Activated T-cell treated with anti-CD3 and anti-CD28 coated beads, Interleukin-2, amount 50 U/mL, for 48 hours (primary cell): ENCODE results near the gene BLCAP.

Experiments used
- DNase-seq, 2 experiments: peaks; one replicate each; pipeline ENCODE4 v3.0.0-alpha.2; 2020

BLCAP gene

DNA sequence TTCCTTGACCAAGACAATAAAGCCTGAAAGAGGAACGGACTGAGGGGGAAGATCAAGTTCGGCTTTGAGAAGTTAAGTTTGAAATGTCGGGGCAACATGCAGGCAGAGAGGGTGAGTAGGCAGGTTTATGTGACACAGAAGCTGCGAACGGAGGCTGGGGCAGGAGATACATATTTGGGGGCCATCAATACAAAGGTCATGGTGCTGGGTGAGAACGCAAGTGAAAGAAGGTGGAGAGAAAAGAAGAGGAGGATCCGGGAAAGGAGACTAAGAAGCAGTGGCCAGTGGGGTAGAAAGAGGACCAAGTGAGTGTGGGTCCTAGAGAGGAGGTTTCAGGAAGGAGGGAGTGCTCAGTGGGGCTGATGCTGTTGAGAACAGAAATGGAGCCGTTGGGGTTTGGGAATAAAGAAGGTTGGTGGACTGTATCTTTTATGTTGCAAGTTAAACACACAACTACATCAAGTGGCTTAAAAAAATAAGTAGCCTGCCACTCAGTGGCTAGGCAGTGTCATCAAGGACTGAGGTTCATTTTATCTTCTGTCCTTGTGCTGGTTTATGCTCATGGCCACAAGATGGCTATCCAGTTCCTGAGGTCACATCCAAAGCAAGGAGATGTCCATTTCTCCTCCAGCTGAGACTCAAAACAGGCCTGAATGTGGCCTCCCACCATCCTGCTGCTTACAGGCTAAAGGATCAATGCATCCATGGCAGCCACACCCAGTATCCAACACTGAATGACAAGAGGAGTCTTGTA is 1.7 kb upstream of the BLCAP start:
- peak in 1 of 2 experiments; percentile 10 for DNase-seq

DNA sequence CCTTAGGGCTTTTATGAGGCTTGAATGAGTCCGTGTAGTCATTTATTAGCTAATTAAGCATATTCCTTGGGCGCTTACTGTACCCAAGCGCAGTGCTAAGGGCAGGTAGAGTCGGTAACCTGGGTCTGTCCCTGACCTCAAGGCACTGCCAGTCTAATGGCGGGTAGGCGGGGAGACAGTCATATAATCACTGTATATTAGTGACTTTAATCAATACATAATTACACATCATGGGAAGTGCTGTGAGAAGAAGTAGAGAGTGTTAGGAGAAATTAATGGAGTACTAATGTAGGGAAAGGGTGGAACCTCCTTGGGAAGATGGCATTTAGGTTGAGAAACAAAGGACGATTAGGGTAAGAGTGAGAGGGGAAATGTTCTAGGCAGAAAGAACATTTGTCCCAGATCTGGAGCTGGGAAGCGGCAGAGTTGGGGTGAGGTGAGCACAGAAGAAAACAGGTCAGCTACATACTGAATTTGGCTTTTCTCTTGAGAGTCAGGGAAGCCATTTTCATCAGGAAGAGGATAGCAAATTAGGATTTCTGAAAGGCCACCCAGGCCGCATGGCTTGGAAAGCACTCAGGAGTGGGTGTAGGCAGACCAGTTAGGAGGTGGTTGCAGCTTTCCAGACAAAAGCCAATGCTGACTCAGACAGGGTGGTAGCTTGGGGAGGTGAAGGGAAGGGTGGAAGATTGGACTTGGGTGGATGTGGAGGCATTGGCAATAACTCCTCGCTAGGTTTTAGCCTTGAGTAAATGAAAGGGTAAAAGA is 954 bp upstream of the BLCAP start:
- DNase-seq, result no peak

DNA sequence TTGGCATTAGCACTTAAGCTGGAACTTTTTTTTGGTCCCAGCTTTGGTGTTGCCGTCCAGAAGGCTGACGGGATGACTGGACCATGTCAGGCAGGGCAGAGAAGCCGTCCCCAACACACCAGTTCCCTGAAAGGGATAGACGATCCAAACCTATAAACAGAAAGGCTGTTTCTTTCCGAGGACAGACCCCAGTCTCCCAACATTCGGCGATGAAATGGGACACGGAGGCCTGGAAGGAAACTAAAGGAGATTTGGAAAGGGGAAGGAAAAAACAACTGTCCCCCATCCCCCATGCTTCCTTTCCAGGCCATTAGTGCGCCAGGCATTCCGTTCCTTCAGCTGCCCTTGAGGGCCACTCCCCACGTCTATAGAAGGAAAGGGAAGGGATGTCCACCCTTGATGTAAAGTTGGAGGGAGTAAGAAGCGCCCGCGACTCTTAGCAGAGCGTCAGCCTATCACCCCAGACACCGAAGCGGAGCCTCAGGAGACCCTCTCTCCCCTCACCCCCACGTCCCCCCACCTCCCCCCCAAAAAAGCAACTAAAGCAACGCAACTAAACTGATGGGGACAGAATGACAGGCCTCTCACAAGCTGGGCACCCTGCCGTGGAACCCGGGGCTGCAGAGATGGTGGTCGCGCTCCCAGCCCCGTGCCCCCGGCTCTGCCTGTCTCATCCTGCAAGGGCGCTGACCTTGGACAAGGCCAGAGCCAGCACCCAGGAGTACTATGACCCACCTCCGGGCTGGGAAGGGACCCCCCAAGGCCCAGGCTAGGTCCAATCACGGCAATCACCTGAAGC is 638 bp downstream of the BLCAP start:
- DNase-seq, result peak in 1 of 2 experiments; percentile 27

DNA sequence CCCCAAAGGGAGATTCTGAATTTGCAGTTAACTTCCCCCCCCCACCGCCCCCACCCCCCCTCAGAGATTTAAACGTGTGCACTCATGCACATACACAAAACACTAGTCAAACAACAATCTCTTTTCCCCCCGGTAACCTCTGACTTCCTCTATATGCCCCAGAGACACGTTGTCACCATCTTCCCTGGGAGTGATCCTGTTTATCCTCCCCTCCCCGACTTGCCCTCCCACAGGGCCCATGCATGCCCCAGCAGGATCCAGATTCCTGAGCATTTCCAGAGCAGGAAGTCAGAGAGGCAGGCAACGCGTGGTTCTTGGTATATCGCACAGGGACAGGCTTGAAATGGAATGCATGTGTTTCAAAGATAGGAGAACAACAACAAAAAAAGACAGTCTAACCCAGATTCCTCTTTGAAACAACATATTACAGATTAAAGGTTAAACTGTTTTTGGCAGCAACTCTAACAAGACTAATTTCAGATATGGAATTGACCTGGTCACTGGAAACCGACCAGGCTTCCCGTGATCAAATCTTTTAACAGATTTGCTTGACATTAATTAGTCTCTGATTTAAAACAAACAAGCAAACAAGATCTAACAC is 1.3 kb downstream of the BLCAP start:
- peak in 1 of 2 experiments; percentile 25 for DNase-seq

DNA sequence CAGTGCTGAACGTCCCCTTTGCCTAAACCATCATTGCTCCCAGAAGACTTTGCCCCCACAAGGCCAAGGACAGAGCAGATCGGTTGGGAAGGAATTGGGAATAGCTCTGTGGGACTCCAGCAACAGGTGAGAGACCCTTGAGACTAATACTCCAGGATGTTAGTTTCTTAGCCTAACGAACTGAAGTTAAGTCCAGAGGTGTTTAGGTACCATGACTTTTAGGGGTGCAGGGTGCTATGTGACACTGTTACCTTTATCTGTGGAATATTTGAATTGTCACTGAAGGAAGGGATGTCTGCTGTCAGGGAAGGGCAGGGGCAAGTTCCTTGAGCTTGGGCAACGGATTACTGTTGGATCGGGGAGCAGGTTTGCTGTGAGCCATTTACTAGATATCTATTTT is 1.9 kb downstream of the BLCAP start:
- DNase-seq, result no peak

DNA sequence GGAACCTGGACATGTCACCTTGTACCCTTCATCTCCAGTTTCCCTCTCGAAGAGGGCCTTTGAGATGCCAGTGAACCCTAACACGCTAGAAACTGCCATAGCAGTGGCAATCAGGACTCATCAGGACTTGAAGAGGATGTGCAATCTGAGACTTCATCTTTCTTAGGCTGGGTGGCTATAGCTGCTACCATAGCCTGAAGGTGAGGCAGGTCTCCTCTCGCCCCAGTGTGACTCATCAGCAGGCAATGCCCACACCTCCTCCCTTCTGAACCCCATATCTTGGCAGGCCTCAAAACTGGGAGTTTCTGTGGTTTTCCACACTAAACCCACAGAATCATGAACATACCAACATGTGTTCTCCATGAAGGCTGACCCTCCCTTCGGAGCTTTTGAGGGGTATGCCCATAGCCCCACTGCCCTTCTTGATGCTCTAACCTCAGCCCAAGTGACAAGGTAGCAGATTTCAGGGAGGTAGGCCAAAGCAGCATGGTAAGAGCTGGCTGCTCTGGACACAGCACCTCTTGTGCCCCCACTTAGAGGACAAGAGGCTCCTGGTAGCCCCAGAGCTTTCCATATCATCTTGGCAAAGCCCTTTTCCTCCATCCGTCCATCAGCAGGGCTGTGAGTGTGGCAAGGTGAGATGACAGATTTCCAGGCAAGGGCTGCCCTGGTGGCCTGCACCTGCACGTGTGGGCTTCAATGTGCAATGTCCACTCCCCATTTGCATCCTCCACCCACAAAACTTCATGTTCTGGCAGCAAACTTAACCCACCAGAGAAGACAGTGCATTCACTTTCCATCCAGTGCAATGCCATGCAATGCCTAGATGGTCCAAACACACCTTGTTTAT is 2.6 kb downstream of the BLCAP start:
- DNase-seq, result peak; percentile 47 to 52

DNA sequence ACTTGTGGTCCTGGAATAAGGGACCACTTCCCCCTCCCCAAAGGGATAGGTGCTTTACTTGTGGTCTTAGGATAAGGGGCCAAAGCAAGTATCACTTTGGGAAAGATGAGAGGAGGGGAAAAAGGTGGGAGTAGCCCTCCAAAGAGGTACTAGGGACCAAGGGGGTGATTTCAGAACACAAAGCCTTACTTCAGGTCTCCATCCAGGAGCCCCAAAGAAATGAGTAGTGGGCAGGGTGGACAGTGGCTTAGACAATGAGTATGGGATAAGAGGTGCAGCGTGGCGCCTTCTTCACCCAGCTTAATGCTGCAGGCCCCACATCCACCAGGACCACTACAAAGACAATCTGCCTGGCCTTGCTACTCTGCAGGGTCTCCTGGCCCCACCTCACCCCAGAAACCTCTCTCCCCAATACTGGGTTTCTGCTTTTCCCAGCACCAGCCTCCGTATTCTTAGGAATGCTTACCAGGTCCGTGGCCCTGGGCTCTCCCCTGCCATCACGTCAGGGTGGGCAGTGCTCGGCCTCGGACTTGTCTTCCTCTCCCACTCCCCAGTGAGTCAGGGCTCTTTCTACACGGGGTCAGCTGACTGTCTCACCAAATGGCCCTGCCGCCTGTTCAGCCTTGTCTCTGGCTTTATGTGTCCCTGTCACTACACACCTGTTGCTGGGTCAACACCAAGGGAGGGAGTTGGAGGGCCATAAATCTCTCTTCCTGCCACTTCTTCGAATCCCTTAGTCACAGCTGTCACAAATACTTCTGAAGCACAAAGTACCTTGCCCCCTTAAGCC is 3.6 kb downstream of the BLCAP start:
- DNase-seq, result no peak

DNA sequence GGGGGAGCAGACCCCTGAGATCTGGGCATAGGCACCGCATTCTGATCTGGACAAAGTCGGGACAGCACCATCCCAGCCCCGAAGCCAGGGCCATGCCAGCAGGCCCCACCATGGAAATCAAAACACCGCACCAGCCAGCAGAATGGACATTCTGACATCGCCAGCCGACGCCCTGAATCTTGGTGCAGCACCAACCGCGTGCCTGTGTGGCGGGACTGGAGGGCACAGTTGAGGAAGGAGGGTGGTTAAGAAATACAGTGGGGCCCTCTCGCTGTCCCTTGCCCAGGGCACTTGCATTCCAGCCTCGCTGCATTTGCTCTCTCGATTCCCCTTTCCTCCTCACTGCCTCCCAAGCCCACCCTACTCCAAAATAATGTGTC is 4.7 kb downstream of the BLCAP start:
- no peak for DNase-seq

DNA sequence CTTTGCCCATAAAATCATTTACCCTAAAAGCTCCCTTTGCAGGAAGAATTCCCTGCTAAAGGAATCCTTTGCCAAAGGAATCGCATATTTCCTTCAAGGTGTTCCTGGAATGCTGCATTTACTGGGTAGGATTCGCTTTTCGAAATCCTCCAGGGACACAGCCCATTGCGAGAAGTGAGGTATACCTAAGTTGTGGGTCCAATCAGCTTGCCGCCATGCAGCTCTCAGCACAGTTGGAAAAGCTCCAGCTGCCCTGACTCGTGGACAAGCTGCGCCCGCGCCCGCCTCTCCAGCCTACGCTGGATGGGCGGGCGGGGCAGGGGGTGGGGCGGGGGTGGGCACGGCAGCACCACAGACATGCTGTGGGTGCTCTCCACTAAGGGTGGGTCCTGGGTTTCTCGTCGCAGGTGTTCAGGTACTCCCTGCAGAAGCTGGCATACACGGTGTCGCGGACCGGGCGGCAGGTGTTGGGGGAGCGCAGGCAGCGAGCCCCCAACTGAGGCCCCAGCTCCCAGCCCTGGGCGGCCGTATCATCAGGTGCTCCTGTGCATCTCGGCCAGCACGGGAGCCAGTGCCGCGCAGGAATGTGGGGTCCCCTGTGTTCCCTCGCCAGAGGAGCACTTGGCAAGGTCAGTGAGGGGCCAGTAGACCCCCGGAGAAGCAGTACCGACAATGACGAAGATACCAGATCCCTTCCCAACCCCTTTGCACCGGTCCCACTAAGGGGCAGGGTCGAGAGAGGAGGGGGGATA is 5.2 kb downstream of the BLCAP start:
- no peak for DNase-seq

DNA sequence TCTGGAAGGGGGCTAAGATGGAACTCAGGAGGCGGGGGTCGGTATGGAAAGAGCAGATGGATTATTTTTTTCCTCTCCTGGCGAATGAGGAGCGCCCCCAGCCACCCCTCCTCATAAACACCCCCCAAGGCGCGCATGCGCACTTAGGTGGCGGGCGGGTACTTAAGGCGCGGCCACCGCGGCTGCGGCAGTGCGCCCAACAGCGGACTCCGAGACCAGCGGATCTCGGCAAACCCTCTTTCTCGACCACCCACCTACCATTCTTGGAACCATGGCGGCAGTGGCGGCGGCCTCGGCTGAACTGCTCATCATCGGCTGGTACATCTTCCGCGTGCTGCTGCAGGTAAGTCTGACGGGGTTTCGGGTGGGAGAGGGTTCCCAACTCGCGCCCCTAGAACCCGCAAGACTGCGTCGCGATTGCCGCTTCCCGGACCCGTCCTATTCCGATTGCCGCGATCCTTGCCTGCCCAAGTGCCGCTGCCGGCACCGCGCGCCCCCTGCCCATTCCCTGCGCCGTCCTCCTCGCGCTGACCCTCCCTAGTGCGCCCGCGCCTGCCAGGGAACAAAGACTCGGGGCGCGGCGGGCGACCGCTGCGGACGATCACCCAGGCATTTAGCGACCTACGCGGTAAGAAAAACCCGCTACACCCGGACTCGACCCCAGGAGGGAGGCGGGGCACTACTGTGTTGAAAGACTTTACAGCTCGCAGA is 6.5 kb downstream of the BLCAP start, which contains the start of gene NNAT:
Gene NNAT (plus strand): TSS at position 190 of the 711 bp plus-strand sequence. CDS start 82 bp downstream, at position 272.
- DNase-seq, result peak; percentile 34 to 45

DNA sequence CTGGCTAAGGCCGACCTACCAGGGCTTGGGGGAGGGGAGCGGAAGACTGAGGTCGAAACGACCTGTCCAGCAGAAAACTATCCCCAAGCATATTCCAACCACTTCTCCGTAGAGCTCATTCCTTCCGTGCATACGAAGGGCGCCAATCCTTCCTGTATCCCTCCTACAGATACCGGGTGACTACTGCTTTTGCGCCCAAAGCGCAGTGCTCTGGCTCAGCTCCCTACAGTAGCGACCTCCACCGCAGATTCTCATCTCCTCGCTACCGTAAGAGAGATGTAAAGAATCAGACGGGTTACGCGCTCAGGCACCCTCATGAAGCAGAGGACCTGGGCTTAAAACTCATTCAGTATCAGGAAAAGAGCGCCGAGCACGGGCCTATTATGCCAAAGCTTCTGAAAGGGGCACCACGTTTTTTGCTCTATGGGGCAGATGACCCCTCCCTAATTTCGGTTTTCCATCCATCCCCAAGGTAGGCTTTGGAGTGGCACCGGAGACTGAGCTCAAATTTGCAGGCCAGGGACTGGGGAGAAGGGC is 7.2 kb downstream of the BLCAP start:
- peak in 1 of 2 experiments; percentile 27 for DNase-seq

DNA sequence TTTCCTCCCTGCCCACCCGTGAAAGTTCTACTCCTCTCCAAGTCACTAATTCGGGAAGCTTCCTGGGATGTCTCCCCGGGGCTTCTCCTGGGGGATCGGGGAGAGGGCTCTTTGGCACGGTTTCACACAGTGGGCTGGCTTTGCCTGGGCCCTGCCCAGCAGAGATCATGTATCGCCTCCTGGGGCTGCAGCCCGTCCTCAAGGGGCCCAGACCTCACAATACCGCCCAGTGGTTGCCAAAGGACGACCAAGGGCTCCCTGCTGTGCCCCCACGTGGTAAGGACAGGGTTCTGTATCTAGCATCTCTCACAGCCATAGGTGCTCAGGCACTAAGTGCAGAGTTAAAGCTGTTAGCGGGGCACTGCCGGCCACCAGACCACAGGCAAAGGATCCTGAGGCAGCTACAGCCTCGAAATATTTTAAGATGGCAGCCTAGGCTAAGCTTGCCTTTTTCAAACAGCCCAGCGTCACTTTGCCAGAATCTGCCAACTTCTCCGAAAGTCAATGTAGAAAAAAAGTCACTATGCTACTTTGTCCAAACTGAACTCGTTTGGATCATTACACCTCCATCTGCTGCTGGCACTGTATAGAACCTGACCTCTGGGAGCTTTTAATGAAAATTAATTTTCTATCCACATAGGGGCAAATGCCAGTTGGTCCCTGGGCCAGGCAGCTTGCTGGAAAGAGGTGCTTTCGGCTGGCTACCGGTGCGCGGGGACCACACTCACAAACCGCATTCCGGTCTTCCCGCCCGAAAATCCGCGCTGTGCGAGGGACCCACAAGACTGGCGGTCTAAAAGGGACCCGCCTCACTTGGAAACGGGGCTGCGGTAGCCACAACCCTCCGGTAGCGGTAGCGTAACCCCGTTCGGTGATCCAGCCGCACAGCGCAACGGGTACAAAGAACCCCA is 7.9 kb downstream of the BLCAP start:
- DNase-seq, result no peak

DNA sequence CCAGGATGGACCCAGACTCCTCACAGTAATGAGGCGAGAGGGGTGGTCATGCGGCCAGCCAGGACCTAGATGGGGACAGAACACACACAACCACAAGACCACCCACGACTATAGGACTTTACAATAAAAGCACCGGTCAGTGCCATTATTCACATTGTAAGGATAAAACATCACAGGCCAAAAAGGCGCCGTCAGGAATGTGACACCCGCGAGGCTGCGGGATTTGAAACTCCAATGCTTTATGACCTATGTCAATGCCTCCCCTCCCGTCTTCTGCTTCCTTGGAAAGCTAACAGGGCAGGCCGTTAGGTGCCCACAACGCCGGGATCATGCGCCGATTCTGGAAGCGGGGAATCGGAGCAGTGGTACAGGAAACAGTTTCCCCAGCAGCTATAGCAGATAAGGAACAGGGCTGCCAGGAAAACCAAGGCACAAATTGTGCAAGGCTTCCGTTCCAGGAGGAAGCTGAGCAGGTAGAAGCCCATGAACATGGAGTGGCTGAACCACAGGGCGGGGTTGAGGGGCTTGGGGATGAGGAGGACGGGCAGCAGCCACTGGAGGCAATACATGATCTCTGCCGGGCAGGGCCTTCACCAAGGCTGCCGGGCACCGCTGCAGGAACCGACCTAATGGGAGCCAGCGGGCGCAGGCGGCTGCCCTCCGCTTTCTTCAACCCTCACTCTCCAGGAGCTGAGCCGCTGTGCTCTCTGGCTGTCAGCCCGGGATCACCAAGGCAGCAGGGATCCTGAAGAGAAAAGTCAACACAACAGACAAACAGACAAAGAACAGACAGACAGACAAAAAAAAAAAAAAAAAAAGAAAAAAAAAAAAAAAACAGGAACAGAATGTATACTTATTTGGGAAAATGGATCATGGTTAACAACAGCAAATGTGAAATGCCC is 8.8 kb downstream of the BLCAP start:
- no peak for DNase-seq

DNA sequence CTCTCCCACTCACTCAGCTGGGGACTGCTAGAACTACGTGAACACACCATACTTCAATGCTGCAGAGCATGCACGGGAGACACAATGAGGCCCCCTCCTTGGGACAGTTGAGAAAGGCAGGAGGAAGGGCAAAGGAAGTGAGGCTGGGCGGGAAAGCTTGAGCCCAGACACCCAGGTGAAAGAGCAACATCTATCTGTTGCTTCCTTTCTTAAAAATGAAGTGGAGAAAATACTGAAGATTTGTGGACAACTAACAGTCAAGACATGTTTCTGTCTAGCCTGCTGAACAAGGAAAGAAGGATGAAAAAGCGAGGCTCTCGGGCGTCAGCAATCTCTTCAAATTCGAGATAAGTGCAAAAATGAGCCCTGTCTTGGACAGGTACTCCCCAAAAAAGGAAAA is 9.6 kb downstream of the BLCAP start:
- no peak for DNase-seq

DNA sequence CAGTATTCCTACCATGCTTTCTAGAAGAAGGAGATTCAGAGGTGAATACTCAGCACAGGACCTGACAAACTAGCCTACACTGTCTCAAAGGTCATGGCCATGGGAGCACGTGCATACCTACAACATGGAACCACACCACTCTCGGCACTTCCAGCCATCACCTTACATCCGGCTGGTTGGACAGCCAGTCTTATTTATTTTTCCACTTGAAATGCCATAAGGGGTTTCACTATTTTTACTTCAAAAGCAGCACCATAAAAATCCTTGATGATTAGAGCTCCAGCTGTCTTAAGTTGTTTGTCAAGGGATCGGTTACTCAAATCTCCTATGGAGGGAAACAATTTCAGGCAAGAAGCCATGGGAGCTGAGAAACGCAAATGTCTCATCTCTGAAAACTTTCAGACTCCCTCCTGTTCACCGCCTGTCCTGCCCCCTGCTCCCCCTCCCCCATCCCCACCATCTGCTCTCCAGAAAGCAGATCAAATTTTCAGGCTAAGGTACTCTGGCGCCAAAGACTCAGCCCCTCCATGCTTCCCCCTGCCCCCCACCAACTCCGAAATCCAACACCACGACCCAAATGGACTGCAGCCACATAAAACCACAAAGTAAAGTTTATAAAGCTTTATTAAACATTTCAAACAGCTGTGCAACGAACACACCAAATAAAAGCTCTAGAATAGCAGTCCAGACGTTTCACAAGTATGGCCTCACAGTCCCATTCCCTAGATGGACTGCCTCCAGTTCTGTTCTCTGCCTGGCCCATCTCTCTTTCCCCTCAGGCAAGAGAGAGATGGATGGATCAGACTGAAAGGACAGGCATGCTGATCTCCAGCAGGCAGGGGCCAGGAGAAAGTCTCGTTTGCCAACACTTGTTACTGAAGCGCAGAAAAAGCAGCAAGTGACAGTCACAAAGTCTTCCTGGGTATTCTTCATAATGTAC is 10.6 kb downstream of the BLCAP start:
- no peak for DNase-seq

DNA sequence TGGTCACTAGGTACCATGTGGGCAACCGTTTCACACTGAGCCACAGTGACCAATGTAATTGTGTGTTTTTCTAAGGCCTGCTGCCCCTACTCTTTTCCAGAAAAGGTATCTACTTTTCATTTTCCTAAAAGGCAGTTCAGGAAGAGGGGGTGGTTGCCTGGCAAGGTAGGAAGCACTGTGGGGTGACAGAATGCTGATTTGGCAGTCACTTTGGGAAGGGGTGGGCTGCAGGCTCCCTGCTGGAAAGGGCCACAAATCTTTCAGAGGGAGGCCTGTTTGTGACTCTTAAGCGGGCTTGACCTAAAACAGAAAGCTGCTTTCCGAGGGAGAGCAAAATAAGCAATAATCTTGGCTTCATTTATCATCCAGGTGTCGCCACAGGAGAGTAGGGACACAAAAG is 11.8 kb downstream of the BLCAP start:
- no peak for DNase-seq
